ENCODE measurements around the gene BRCA1. TPM values are rescaled to one million over a fixed set of nuclear protein-coding genes. Genes with fewer than 3 reads are reported as not detected.

BRCA1 gene
- total and polyA plus RNA-seq, 7 donors, result 0.60 to 10.2 (median 5.6) TPM

GRCh38 chr17:43013296-43013695 is 111.9 kb downstream of the BRCA1 start:
- TF ChIP-seq POLR2A (IDR thresholded peaks at IDR 0.05) (no peak), EP300 (IDR thresholded peaks at IDR 0.05) (no peak), POLR2AphosphoS5 (IDR thresholded peaks at IDR 0.05) (no peak), CTCF (IDR thresholded peaks at IDR 0.05) (no peak)
- Histone ChIP-seq H3K4me1 (peaks cover 0 to 26% (median 21%) of the 10 kb centered on the region in 4 donors), H3K27me3 (no peaks in the 10 kb centered on the region), H3K9me3 (no peaks in the 10 kb centered on the region), H3K4me3 (no peak overlapping the region), H3K36me3 (peaks cover 10 to 61% (median 32%) of the 10 kb centered on the region in 4 donors), H3K27ac (peak overlapping the region in 3 of 4 donors; percentile 11 to 67 (median 54))
- intact Hi-C loops (cut with DNase I), result no loop called here
- no peak for DNase-seq
- 92% methylated on average over 8 of the region's 8 CpGs for WGBS, 2 donors

GRCh38 chr17:43011728-43012472 is 113.3 kb downstream of the BRCA1 start:
- H3K4me3 ChIP-seq, result no peak overlapping the region
- H3K9me3 ChIP-seq, result no peaks in the 10 kb centered on the region
- peaks cover 10 to 49% (median 24%) of the 10 kb centered on the region in 4 donors for H3K36me3 ChIP-seq
- peak overlapping the region in 3 of 4 donors; percentile 2 to 45 (median 38) for H3K27ac ChIP-seq
- H3K4me1 ChIP-seq, result peaks cover 0 to 35% (median 31%) of the 10 kb centered on the region in 4 donors
- TF ChIP-seq CTCF (IDR thresholded peaks at IDR 0.05) (no peak), EP300 (IDR thresholded peaks at IDR 0.05) (no peak), POLR2AphosphoS5 (IDR thresholded peaks at IDR 0.05) (no peak), POLR2A (IDR thresholded peaks at IDR 0.05) (no peak)
- intact Hi-C loops (cut with DNase I), result no loop called here
- no peak for DNase-seq
- WGBS, 2 donors, result 73 to 85% methylated on average over 15 of the region's 15 CpGs
- no peaks in the 10 kb centered on the region for H3K27me3 ChIP-seq

GRCh38 chr17:43010667-43011308 is 114.4 kb downstream of the BRCA1 start:
- Histone ChIP-seq H3K27ac (peak overlapping the region in 2 of 4 donors; percentile 2 to 45), H3K36me3 (peaks cover 10 to 38% (median 16%) of the 10 kb centered on the region in 4 donors), H3K4me1 (peaks cover 0 to 35% (median 32%) of the 10 kb centered on the region in 4 donors), H3K27me3 (no peaks in the 10 kb centered on the region), H3K4me3 (no peak overlapping the region), H3K9me3 (no peaks in the 10 kb centered on the region)
- DNase-seq, result no peak
- intact Hi-C loops (cut with DNase I), result no loop called here
- 18 to 61% methylated on average over 5 of the region's 5 CpGs for WGBS, 2 donors
- TF ChIP-seq EP300 (IDR thresholded peaks at IDR 0.05), result no peak
- no peak for TF ChIP-seq POLR2A (IDR thresholded peaks at IDR 0.05)

- H3K4me1 ChIP-seq, result peaks cover 0 to 32% (median 24%) of the 10 kb centered on the region in 4 donors
- intact Hi-C loops (cut with DNase I), result no loop called here
- 13 to 25% methylated on average over 18 of the region's 18 CpGs for WGBS, 2 donors
These were observed 118.3 kb downstream of the BRCA1 start, which contains the start of gene IFI35 for GRCh38 chr17:43006639-43007551. IFI35 (plus strand) TSS chr17:43006784; CDS start chr17:43006948, 164 bp downstream.

More at GRCh38 chr17:43006639-43007551, 118.3 kb downstream of the BRCA1 start, which contains the start of gene IFI35:
- peak within 1 kb of the TSS; percentile 58 to 75 (median 72) for H3K4me3 ChIP-seq
- peak; percentile 94 for DNase-seq
- TF ChIP-seq POLR2AphosphoS5 (IDR thresholded peaks at IDR 0.05) (peak; percentile 41 to 83 (median 78)), CTCF (IDR thresholded peaks at IDR 0.05) (peak in 1 of 4 experiments; percentile 28), EP300 (IDR thresholded peaks at IDR 0.05) (no peak)
- H3K27me3 ChIP-seq, result no peaks in the 10 kb centered on the region
- peak within 1 kb of the TSS; percentile 89 to 92 (median 91) for H3K27ac ChIP-seq
- H3K9me3 ChIP-seq, result no peaks in the 10 kb centered on the region
- H3K36me3 ChIP-seq, result peaks cover 0 to 29% (median 16%) of the 10 kb centered on the region in 4 donors
